Uterus (tissue), 2 donors: ENCODE results near the gene ARID1B.

Experiments
- CTCF ChIP-seq, 4 experiments: fragments of 200-600 bp in 2 of 4; fragments of 450-650 bp in 2 of 4; sonication (generic) in 2 of 4; IDR thresholded peaks; one replicate each; pipeline ENCODE4 v1.5.1; 2016 to 2019; ENCODE audit warnings: antibody characterized with exemption in 4 of 4, mild to moderate bottlenecking in 2 of 4, moderate library complexity in 1 of 4
- POLR2A ChIP-seq, 2 donors: fragments of 450-650 bp; IDR thresholded peaks; one replicate each; pipeline ENCODE4 v1.6.1; 2016; ENCODE audit warnings: antibody characterized with exemption in 2 of 2, mild to moderate bottlenecking in 1 of 2, moderate library complexity in 1 of 2

DNA sequence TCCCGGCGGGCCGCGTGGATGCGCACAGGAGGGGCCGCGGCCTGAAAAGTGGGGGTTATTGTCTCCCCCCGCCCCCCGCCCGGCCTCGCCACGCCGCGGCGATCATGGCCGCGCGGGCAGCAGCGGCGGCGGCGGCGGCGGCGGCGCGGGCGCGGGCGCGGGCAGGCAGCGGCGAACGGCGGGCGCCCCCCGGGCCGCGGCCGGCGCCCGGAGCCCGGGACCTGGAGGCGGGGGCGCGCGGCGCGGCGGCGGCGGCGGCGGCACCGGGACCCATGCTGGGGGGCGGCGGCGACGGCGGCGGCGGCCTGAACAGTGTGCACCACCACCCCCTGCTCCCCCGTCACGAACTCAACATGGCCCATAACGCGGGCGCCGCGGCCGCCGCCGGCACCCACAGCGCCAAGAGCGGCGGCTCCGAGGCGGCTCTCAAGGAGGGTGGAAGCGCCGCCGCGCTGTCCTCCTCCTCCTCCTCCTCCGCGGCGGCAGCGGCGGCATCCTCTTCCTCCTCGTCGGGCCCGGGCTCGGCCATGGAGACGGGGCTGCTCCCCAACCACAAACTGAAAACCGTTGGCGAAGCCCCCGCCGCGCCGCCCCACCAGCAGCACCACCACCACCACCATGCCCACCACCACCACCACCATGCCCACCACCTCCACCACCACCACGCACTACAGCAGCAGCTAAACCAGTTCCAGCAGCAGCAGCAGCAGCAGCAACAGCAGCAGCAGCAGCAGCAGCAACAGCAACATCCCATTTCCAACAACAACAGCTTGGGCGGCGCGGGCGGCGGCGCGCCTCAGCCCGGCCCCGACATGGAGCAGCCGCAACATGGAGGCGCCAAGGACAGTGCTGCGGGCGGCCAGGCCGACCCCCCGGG, 637 bp downstream of the ARID1B start:
- no peak for TF ChIP-seq POLR2A (IDR thresholded peaks at IDR 0.05)
- no peak for TF ChIP-seq CTCF (IDR thresholded peaks at IDR 0.05)
